GM12878 (cell line): Measurements from ENCODE around the gene TDRD12. TPM values are rescaled to one million over a fixed set of nuclear protein-coding genes. Genes with fewer than 3 reads are reported as not detected.
A peak's percentile ranks its signal among the peaks of the same experiment; 100 is the strongest.

Experiments
- ATAC-seq: fragments of 200-7000 bp; cut with Tn5 transposase; 3 replicates; pipeline ENCODE4 v1.9.1; 2020; ENCODE audit warnings: mild to moderate bottlenecking, moderate library complexity
- BruUV-seq: library from RNA; stranded (reverse); fragments of 400-500 nt; replicated peaks from 2 replicates; lab custom pipeline; 2021; lab: Mats Ljungman, UMichigan
- CTCF ChIA-PET: fragments of 300-600 bp; sonication (Branson Sonifier 250); formaldehyde crosslinking; extraction: SDS; loops from one replicate; lab custom pipeline; 2021; ENCODE audit warnings: inconsistent platforms; lab: Yijun Ruan, JAX
- POLR2A ChIA-PET: fragments of 350-600 bp; formaldehyde crosslinking; extraction: SDS; loops from one replicate; lab custom pipeline; 2021; ENCODE audit warnings: inconsistent platforms; lab: Charles Lee
- RAD21 ChIA-PET: fragments of 300-600 bp; sonication (Branson Sonifier 250); formaldehyde crosslinking; loops from one replicate; lab custom pipeline; 2023; ENCODE audit warnings: antibody characterized with exemption; ENCODE audit not compliant: unreplicated experiment; lab: Charles Lee
- SMC1A ChIA-PET: fragments of 300-600 bp; sonication (Branson Sonifier 250); formaldehyde crosslinking; loops from one replicate; lab custom pipeline; 2023; ENCODE audit not compliant: unreplicated experiment, uncharacterized antibody; lab: Charles Lee
- DNase-seq: peaks from one replicate; pipeline ENCODE4 v3.0.0-alpha.2; 2011; ENCODE audit warnings: low read depth, low spot score
- FAIRE-seq: peaks from 3 replicates; lab custom pipeline; 2011; peaks lifted over from hg19 to GRCh38; lab: Jason Lieb, UNC
- H2AFZ ChIP-seq: 2 replicates; pipeline ENCODE4 v1.6.0; 2011; ENCODE audit warnings: low read depth, low read length, control low read depth; ENCODE audit not compliant: control insufficient read depth
- H3K27ac ChIP-seq: 2 replicates; pipeline ENCODE4 v1.5.1; 2011; ENCODE audit warnings: control low read depth; ENCODE audit not compliant: control insufficient read depth, insufficient read depth
- H3K27me3 ChIP-seq, 2 experiments: replicated peaks in 1 of 2; 2 replicates each; pipeline versions ENCODE4 v1.6.0 to v1.6.1; 2011; ENCODE audit warnings: low read length in 1 of 2; ENCODE audit not compliant: control insufficient read depth in 2 of 2, insufficient read depth in 2 of 2
- H3K36me3 ChIP-seq, 2 experiments: 2 replicates each; pipeline ENCODE4 v1.5.1; 2011; ENCODE audit warnings: low read length in 1 of 2; ENCODE audit not compliant: control insufficient read depth in 2 of 2, insufficient read depth in 2 of 2
- H3K4me1 ChIP-seq: 2 replicates; pipeline ENCODE4 v1.6.1; 2011; ENCODE audit warnings: mild to moderate bottlenecking, low read length, moderate library complexity, mixed read lengths; ENCODE audit not compliant: control insufficient read depth, insufficient read depth
- H3K4me2 ChIP-seq: 2 replicates; pipeline ENCODE4 v1.6.0; 2011; ENCODE audit warnings: control low read depth; ENCODE audit not compliant: control insufficient read depth, insufficient read depth
- H3K4me3 ChIP-seq: fragments of 200-600 bp; sonication (generic); 2 replicates; pipeline ENCODE4 v1.5.1; 2016
- H3K79me2 ChIP-seq: 2 replicates; pipeline ENCODE4 v1.6.0; 2011; ENCODE audit warnings: low read length; ENCODE audit not compliant: control insufficient read depth, insufficient read depth
- H3K9ac ChIP-seq: 2 replicates; pipeline ENCODE4 v1.8.0; 2011; ENCODE audit warnings: low read length, control low read depth, mixed read lengths; ENCODE audit not compliant: control insufficient read depth, insufficient read depth
- H3K9me3 ChIP-seq: replicated peaks from 3 replicates; pipeline ENCODE4 v1.5.1; 2011; ENCODE audit warnings: mild to moderate bottlenecking, low read length; ENCODE audit not compliant: control insufficient read depth, insufficient read depth
- H4K20me1 ChIP-seq: 2 replicates; pipeline ENCODE4 v1.6.0; 2011; ENCODE audit not compliant: control insufficient read depth, insufficient read depth
- CEBPB ChIP-seq, 2 experiments: fragments of 150-350 bp in 1 of 2; IDR thresholded peaks; 2 replicates each; pipeline ENCODE4 v1.6.1; 2012 to 2014; ENCODE audit warnings: low read depth in 2 of 2, low read length in 2 of 2, borderline replicate concordance in 1 of 2, inconsistent platforms in 1 of 2
- IKZF1 ChIP-seq: fragments of 450-650 bp; conservative IDR thresholded peaks from 2 replicates; pipeline ENCODE4 v1.6.1; 2017; ENCODE audit warnings: antibody characterized with exemption, mild to moderate bottlenecking
- LARP7 ChIP-seq: fragments of 450-650 bp; IDR thresholded peaks from 2 replicates; pipeline ENCODE4 v1.6.1; 2017; ENCODE audit warnings: mild to moderate bottlenecking
- MYB ChIP-seq: fragments of 150-350 bp; IDR thresholded peaks from 2 replicates; pipeline ENCODE4 v1.6.1; 2014; ENCODE audit warnings: mild to moderate bottlenecking, low read depth, low read length, borderline replicate concordance
- RAD51 ChIP-seq: fragments of 450-650 bp; IDR thresholded peaks from 2 replicates; pipeline ENCODE4 v1.6.1; 2016; ENCODE audit warnings: moderate library complexity, mild to moderate bottlenecking, inconsistent platforms
- RBBP5 ChIP-seq: fragments of 200-600 bp; sonication (generic); conservative IDR thresholded peaks from 2 replicates; pipeline ENCODE4 v1.6.1; 2016
- RUNX3 ChIP-seq: IDR thresholded peaks from 2 replicates; pipeline ENCODE4 v1.6.1; 2012; ENCODE audit warnings: low read length, inconsistent platforms
- SUZ12 ChIP-seq: fragments of 200-600 bp; sonication (generic); IDR thresholded peaks from one replicate; pipeline ENCODE4 v1.6.1; 2018; ENCODE audit warnings: antibody characterized with exemption, mild to moderate bottlenecking; ENCODE audit not compliant: unreplicated experiment
- YBX1 ChIP-seq: fragments of 450-650 bp; IDR thresholded peaks from 2 replicates; pipeline ENCODE4 v1.6.1; 2016; ENCODE audit warnings: antibody characterized with exemption
- ZNF384 ChIP-seq: IDR thresholded peaks from 2 replicates; pipeline ENCODE4 v1.6.1; 2012; ENCODE audit warnings: low read depth, mild to moderate bottlenecking, low read length, improper control_type of control experiment, borderline replicate concordance
- WGBS: methylation state at CpG from one replicate; pipeline ENCODE4 v1.1.6; 2016; ENCODE audit warnings: low lambda C conversion rate; ENCODE audit not compliant: insufficient replicate concordance, insufficient coverage; ENCODE audit errors: missing lambda C conversion rate; 5-methylcytosine and 5-hydroxymethylcytosine counted together
- in situ Hi-C: fragments of 300-500 bp; cut with MboI; formaldehyde crosslinking; loops from 9 replicates; pipeline ENCODE4 v1.14.3; 2018; ENCODE audit warnings: mixed read lengths
- intact Hi-C: fragments of 100-400 bp; cut with micrococcal nuclease; formaldehyde crosslinking; loops from one replicate; pipeline ENCODE4 v1.14.2; 2022; ENCODE audit not compliant: unreplicated experiment
- polyA plus RNA-seq, 11 experiments: library from polyadenylated mRNA; depleted of rRNA in 4 of 11; unstranded in 6 of 11; stranded (reverse) in 5 of 11; fragments of >200 nt; fragmentation: Nextera tagmentation in 4 of 11; fragmentation: Illumina TruSeq in 1 of 11; extraction: Ambion mirVana in 4 of 11; extraction: Trizol in 1 of 11; gene quantifications; 1 replicate in 1 of 11; 2 replicates in 10 of 11; pipeline versions ENCODE4 v1.2.1 to v1.2.3, GENCODE V29; 2011 to 2016; ENCODE audit warnings: inconsistent platforms in 2 of 11, missing spikeins in 2 of 11, low read depth in 1 of 11
- total RNA-seq, 4 experiments: library from RNA; depleted of rRNA in 3 of 4; stranded (reverse); fragments of >200 nt in 3 of 4; fragmentation: Illumina TruSeq in 1 of 4; extraction: Trizol in 1 of 4; gene quantifications; 2 replicates each; pipeline versions ENCODE4 v1.2.1 to v1.2.3, GENCODE V29; 2013 to 2021

The TDRD12 gene
- total and polyA plus RNA-seq, 10 of the 15 experiments (the other 5 are each of a cell fraction or from before 2014, with no cell fraction given) = 0.08 to 0.15 TPM; not detected in 8

DNA sequence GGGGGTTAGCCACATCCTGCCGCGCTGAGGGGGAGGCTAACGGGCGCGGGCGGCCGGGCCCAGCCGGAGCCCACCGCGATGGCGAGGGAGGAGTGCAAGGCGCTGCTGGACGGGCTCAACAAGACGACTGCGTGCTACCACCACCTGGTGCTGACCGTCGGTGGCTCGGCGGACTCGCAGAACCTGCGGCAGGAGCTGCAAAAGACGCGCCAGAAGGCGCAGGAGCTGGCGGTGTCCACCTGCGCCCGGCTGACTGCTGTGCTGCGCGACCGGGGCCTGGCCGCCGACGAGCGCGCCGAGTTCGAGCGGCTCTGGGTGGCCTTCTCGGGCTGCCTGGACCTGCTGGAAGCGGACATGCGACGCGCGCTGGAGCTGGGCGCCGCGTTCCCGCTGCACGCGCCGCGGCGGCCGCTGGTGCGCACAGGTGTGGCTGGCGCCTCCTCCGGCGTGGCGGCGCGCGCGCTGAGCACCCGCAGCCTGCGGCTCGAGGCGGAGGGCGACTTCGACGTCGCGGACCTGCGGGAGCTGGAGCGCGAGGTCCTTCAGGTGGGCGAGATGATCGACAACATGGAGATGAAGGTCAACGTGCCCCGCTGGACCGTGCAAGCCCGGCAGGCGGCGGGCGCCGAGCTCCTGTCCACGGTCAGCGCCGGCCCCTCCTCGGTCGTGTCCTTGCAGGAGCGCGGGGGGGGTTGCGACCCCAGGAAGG is 43.2 kb upstream of the TDRD12 start (continued):
- TF ChIP-seq ZNF384 = no peak
- no peak; the same call in 1 of the 2 replicates for TF ChIP-seq IKZF1
- no peak for TF ChIP-seq MYB
- TF ChIP-seq CEBPB (IDR thresholded peaks at IDR 0.05; ENCODE audit: borderline replicate concordance in 1 of 2, low read depth in 2 of 2, low read length in 2 of 2) = no peak
- TF ChIP-seq RUNX3 = peak; percentile 39; the same call in 1 of the 2 replicates
- no peak for TF ChIP-seq RBBP5
- TF ChIP-seq LARP7 = 0 out of 2 replicates have a peak, but pooled peaks have one; percentile 28

DNA sequence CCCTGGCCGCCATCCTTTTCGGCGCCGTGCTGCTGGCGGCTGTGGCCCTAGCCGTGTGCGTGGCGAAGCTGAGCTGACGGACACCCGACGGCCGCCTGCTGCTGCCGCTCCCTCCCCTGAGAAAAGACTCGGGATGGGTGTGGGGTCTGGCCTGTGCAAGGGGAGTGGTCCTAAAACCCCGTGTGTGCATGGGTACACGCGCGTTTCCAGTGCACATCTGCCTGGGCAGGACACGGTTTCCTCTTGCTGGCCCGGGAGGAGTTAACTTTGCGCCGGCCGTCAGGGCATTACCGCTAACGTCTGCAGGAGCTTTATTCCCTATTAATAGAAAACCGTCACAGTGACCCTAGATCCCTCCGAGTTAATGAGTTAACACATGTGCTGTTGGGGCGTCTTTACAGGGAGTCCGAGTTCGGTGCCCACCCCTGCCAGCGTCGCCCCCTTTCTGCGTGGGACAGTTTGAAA is 42.6 kb upstream of the TDRD12 start:
- ChIA-PET RAD21 (no interaction called here), CTCF (interaction anchor here (1.6 kb wide), 1 partner anchor 77 kb away, joined by 4 read pairs; no protein-coding TSS in a partner anchor), SMC1A (interaction anchor here (0.9 kb wide), 1 partner anchor 65 kb away, joined by 3 read pairs; no protein-coding TSS in a partner anchor), POLR2A (interaction anchor here (0.6 kb wide), 1 partner anchor 9 kb away, joined by 3 read pairs; no protein-coding TSS in a partner anchor)
- WGBS = 33% methylated on average over 32 of the region's 33 CpGs
- Histone ChIP-seq H4K20me1 (0 out of 2 replicates have a peak, but pooled peaks cover under 1% of the 10 kb centered on the region), H3K9ac (no peak overlapping the region), H3K36me3 (no peaks in the 10 kb centered on the region), H3K27ac (no peak overlapping the region), H3K4me1 (peaks cover 17% of the 10 kb centered on the region), H3K4me3 (no peak overlapping the region), H2AFZ (no peak overlapping the region), H3K4me2 (no peak overlapping the region), H3K27me3 (peaks cover 2 to 7% of the 10 kb centered on the region in 2 experiments; a peak in 3 of 4 replicates), H3K79me2 (peaks cover 27% of the 10 kb centered on the region), H3K9me3 (no peaks in the 10 kb centered on the region; the same call in 2 of the 3 replicates)
- TF ChIP-seq YBX1 = no peak
- TF ChIP-seq RAD51 = no peak
- TF ChIP-seq SUZ12 = peak; percentile 26
- FAIRE-seq (no peak), ATAC-seq (no peak), DNase-seq (no peak)
- in situ Hi-C loops = no loop called here
- BruUV-seq = no TSS peak
- intact Hi-C loops = no loop called here
